MV-4-11 (cell line): ENCODE results near the gene NEK2.
"Not testable (repeated sequence)": the region's sequence is repeated elsewhere in the genome, so short reads cannot be mapped to it uniquely, and the experiment has no call there.

Experiments used
- DNase-seq: peaks from one replicate; lab custom pipeline; 2025; lab: John Stamatoyannopoulos, UW

Gene NEK2

GRCh38 chr1:211650904-211651303, 24.5 kb downstream of the NEK2 start:
- no peak for DNase-seq

GRCh38 chr1:211648980-211649934, 26.2 kb downstream of the NEK2 start:
- no peak for DNase-seq

GRCh38 chr1:211648336-211648735, 27.1 kb downstream of the NEK2 start:
- DNase-seq: no peak

- no peak for DNase-seq
Observed at GRCh38 chr1:211647711-211648121, 27.7 kb downstream of the NEK2 start.

GRCh38 chr1:211646566-211646965, 28.9 kb downstream of the NEK2 start:
- DNase-seq: no peak

GRCh38 chr1:211645601-211646000, 29.8 kb downstream of the NEK2 start:
- DNase-seq: not testable (repeated sequence)

- no peak for DNase-seq
Observed at GRCh38 chr1:211644653-211645052, 30.8 kb downstream of the NEK2 start.

- DNase-seq: no peak
Observed at GRCh38 chr1:211643324-211644212, 31.9 kb downstream of the NEK2 start.

- no peak for DNase-seq
Observed at GRCh38 chr1:211642870-211643269, 32.6 kb downstream of the NEK2 start.

GRCh38 chr1:211641942-211642341, 33.5 kb downstream of the NEK2 start:
- no peak for DNase-seq

GRCh38 chr1:211641044-211641800, 34.2 kb downstream of the NEK2 start:
- DNase-seq: no peak

GRCh38 chr1:211640301-211640630, 35.2 kb downstream of the NEK2 start:
- DNase-seq: no peak

- no peak for DNase-seq
Observed at GRCh38 chr1:211639475-211640300, 35.7 kb downstream of the NEK2 start.

GRCh38 chr1:211638689-211639101, 36.7 kb downstream of the NEK2 start:
- DNase-seq: no peak

GRCh38 chr1:211638246-211638645, 37.2 kb downstream of the NEK2 start:
- DNase-seq: no peak

- no peak for DNase-seq
Observed at GRCh38 chr1:211637066-211637465, 38.4 kb downstream of the NEK2 start.

GRCh38 chr1:211636575-211637029, 38.8 kb downstream of the NEK2 start:
- DNase-seq: not testable (repeated sequence)

GRCh38 chr1:211635597-211636205, 39.7 kb downstream of the NEK2 start:
- DNase-seq: no peak

GRCh38 chr1:211634931-211635330, 40.5 kb downstream of the NEK2 start:
- no peak for DNase-seq

GRCh38 chr1:211634461-211634860, 41.0 kb downstream of the NEK2 start:
- no peak for DNase-seq

GRCh38 chr1:211633524-211633846, 41.9 kb downstream of the NEK2 start:
- peak; percentile 16 for DNase-seq
